Esophagus squamous epithelium (tissue), 4 donors: ENCODE data around the gene DGUOK.

Source experiments
- POLR2A ChIP-seq, 4 donors: fragments of 450-650 bp; IDR thresholded peaks; one replicate each; pipeline ENCODE4 v1.6.1; 2017; ENCODE audit warnings: antibody characterized with exemption in 4 of 4, mild to moderate bottlenecking in 4 of 4, moderate library complexity in 3 of 4
- TF ChIP-seq, protein P1 (sequence below), 6 experiments: fragments of 450-650 bp in 4 of 6; fragments of 200-600 bp in 2 of 6; sonication (generic) in 2 of 6; IDR thresholded peaks; one replicate each; pipeline ENCODE4 v1.5.1; 2016 to 2019; ENCODE audit warnings: antibody characterized with exemption in 6 of 6, mild to moderate bottlenecking in 4 of 6, moderate library complexity in 4 of 6

DNA sequence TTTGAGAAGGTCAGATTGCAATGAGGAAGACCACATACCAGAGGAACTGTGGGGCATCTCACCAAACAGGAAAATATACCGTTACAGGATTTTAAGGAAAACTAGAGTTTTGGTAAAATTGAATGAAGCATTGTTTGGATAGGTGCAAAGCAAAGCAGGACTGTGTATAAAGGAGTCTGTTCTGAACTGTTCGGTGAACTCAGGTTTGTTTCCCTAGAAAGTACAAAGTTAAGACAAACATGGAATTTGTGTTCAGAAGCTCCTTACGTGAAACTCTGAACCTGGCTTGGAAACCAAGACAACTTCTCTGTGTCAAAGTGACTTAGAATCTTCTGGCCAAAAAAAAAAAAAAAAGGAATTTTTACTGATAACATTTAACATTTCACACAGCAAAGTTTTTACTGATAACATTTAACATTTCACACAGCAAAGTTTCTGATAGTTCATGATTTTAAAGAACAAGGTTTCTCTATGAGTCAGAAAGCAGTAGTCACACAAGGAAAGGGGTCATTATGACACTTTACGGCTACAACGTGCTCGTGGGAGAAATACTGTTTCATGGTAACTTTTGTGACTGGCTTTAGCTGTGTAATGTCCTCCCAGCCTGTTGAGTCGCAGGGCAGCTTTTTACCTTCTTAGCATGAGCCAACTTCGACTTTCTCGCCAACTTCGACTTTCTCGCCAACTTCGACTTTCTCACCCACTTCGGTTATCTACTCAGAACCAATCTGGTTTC is 36.9 kb downstream of the DGUOK start:
- TF ChIP-seq, protein P1, sequence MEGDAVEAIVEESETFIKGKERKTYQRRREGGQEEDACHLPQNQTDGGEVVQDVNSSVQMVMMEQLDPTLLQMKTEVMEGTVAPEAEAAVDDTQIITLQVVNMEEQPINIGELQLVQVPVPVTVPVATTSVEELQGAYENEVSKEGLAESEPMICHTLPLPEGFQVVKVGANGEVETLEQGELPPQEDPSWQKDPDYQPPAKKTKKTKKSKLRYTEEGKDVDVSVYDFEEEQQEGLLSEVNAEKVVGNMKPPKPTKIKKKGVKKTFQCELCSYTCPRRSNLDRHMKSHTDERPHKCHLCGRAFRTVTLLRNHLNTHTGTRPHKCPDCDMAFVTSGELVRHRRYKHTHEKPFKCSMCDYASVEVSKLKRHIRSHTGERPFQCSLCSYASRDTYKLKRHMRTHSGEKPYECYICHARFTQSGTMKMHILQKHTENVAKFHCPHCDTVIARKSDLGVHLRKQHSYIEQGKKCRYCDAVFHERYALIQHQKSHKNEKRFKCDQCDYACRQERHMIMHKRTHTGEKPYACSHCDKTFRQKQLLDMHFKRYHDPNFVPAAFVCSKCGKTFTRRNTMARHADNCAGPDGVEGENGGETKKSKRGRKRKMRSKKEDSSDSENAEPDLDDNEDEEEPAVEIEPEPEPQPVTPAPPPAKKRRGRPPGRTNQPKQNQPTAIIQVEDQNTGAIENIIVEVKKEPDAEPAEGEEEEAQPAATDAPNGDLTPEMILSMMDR (IDR thresholded peaks at IDR 0.05), result no peak
- TF ChIP-seq POLR2A (IDR thresholded peaks at IDR 0.05), result no peak
